ENCODE results near the gene OCIAD1.

DNA sequence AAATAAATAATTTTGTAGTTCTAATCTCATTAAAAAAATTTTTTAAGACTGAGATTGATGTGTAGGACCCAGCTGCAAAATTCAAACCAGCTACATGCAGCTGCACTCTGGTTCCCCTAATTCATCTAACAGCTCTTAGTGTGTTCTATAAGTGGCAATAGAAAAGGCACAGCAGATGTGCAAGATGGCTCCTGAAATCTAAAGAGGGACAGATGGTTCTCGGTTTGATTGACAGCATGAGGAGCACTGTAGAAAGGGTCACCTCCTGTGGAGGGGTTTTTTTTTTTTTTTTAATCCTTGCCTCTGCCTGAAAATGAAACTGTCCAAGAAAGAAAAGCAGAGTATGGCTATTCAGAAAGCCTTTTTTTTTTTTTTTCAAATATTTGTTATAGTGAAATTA is 16.9 kb upstream of the OCIAD1 start:
- no peak for TF ChIP-seq POLR2AphosphoS5 (IDR thresholded peaks at IDR 0.05)
- TF ChIP-seq, protein P1, sequence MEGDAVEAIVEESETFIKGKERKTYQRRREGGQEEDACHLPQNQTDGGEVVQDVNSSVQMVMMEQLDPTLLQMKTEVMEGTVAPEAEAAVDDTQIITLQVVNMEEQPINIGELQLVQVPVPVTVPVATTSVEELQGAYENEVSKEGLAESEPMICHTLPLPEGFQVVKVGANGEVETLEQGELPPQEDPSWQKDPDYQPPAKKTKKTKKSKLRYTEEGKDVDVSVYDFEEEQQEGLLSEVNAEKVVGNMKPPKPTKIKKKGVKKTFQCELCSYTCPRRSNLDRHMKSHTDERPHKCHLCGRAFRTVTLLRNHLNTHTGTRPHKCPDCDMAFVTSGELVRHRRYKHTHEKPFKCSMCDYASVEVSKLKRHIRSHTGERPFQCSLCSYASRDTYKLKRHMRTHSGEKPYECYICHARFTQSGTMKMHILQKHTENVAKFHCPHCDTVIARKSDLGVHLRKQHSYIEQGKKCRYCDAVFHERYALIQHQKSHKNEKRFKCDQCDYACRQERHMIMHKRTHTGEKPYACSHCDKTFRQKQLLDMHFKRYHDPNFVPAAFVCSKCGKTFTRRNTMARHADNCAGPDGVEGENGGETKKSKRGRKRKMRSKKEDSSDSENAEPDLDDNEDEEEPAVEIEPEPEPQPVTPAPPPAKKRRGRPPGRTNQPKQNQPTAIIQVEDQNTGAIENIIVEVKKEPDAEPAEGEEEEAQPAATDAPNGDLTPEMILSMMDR (IDR thresholded peaks at IDR 0.05): no peak
